GM10266 (cell line): ENCODE results near the gene DZIP1.

Experiments
- DNase-seq: peaks from one replicate; pipeline ENCODE4 v3.0.0; 2012; ENCODE audit errors: extremely low spot score
- CTCF ChIP-seq: IDR thresholded peaks from 2 replicates; pipeline ENCODE4 v1.5.1; 2012; ENCODE audit warnings: mild to moderate bottlenecking, low read depth; ENCODE audit not compliant: control insufficient read depth, insufficient read depth; ENCODE audit errors: missing control alignments

The DZIP1 gene

GRCh38 chr13:95642028-95642621 lies 2.4 kb downstream of the DZIP1 start:
- DNase-seq = peak; percentile 37
- TF ChIP-seq CTCF = no peak

DNA sequence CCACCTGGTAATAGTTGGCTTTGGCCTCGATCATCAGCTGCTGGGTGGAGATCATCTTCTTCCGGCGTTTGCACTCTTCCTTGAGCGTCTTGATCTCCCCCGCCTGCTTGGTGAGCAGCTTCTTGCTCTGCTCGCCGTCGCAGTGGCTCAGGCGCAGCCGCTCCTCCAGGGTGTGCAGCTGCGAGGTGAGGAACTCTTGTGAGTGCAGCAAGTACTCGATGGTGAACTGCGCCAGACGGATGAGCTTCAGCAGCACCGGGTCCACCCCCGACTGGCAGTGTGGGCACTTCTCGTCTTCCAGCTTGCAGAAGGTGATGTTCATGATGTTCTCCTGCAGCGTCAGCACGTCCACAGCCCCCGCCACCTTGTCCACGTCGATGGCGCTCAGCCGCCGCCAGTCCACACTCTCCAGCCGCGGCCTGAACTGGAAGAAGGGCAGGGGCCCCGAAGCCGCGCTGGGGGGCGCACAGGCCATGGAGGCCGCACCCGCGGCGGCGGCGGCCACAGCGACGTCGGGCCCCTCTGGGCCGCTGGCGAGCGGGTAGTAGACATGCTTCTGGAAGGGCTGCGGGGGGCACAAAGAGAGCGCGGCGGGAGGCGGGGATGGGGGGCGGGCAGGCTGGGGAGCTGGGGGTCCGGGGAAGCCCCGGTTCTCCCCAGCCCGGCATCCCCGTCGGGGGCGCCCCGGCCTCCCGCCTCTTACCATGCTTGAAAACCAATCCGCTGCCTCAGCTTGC lies 3.0 kb downstream of the DZIP1 start:
- DNase-seq = no peak
- TF ChIP-seq CTCF = no peak

- TF ChIP-seq CTCF = no peak
- DNase-seq = no peak
These were observed 7.7 kb downstream of the DZIP1 start for GRCh38 chr13:95636853-95637252.

GRCh38 chr13:95630593-95630992 lies 13.9 kb downstream of the DZIP1 start:
- DNase-seq = no peak
- TF ChIP-seq CTCF = no peak

DNA sequence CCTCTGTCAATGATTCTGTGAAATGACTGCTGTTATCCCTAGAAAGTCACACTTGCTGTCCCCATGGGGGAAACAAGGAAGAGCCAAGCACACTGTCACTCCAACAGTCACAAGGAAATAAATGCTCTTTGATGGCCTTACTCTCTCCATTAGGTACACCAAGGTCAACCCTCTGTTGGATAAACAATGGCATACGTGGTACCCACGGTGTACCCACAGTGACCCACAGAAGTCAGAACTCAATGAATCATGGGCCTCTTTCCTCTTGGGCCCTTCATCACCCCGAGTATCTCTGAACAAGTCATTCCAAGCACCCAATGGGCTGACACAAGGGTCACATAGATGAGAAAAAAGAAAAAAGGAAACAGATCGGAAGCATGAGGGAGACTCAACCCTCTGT lies 15.4 kb downstream of the DZIP1 start:
- DNase-seq = no peak
- TF ChIP-seq CTCF = no peak

- DNase-seq = no peak
- TF ChIP-seq CTCF = no peak
These were observed 16.0 kb downstream of the DZIP1 start for GRCh38 chr13:95628488-95628887.

GRCh38 chr13:95627590-95627989 lies 16.9 kb downstream of the DZIP1 start:
- DNase-seq = no peak

More at GRCh38 chr13:95627590-95627989, 16.9 kb downstream of the DZIP1 start:
- no peak for TF ChIP-seq CTCF
